ENCODE measurements around the gene ATG7.

ATG7 gene

GRCh38 chr3:11565932-11566331, 293.7 kb downstream of the ATG7 start:
- no peak for TF ChIP-seq CTCF (IDR thresholded peaks at IDR 0.05; ENCODE audit: insufficient read depth, low read depth, low read length, missing control alignments)
- no peak for DNase-seq (ENCODE audit: low read depth)

GRCh38 chr3:11566478-11566877, 294.3 kb downstream of the ATG7 start:
- no peak for TF ChIP-seq CTCF (IDR thresholded peaks at IDR 0.05; ENCODE audit: insufficient read depth, low read depth, low read length, missing control alignments)
- no peak overlapping the region for H3K4me3 ChIP-seq (ENCODE audit: low read depth, low read length)
- no peak for DNase-seq (ENCODE audit: low read depth)

More at GRCh38 chr3:11565932-11566331, 293.7 kb downstream of the ATG7 start:
- H3K4me3 ChIP-seq (ENCODE audit: low read depth, low read length), result no peak overlapping the region

- H3K4me3 ChIP-seq (ENCODE audit: low read depth, low read length), result no peak overlapping the region
- no peak for TF ChIP-seq CTCF (IDR thresholded peaks at IDR 0.05; ENCODE audit: insufficient read depth, low read depth, low read length, missing control alignments)
- no peak for DNase-seq (ENCODE audit: low read depth)
These were observed 294.7 kb downstream of the ATG7 start for GRCh38 chr3:11566916-11567315.

- TF ChIP-seq CTCF (IDR thresholded peaks at IDR 0.05; ENCODE audit: insufficient read depth, low read depth, low read length, missing control alignments), result no peak
- no peak for DNase-seq (ENCODE audit: low read depth)
These were observed 295.6 kb downstream of the ATG7 start for GRCh38 chr3:11567516-11568467.

GRCh38 chr3:11568503-11569155, 296.4 kb downstream of the ATG7 start:
- DNase-seq (ENCODE audit: low read depth), result no peak
- TF ChIP-seq CTCF (IDR thresholded peaks at IDR 0.05; ENCODE audit: insufficient read depth, low read depth, low read length, missing control alignments), result no peak
- H3K4me3 ChIP-seq (ENCODE audit: low read depth, low read length), result no peak overlapping the region

More at GRCh38 chr3:11567516-11568467, 295.6 kb downstream of the ATG7 start:
- no peak overlapping the region for H3K4me3 ChIP-seq (ENCODE audit: low read depth, low read length)

GRCh38 chr3:11569156-11569741, 297.1 kb downstream of the ATG7 start:
- no peak for DNase-seq (ENCODE audit: low read depth)
- no peak for TF ChIP-seq CTCF (IDR thresholded peaks at IDR 0.05; ENCODE audit: insufficient read depth, low read depth, low read length, missing control alignments)
- no peak overlapping the region for H3K4me3 ChIP-seq (ENCODE audit: low read depth, low read length)
